ENCODE results near the gene DNAJB1. TPM values are rescaled to one million over a fixed set of nuclear protein-coding genes. Genes with fewer than 3 reads are reported as not detected.

DNAJB1 gene
- total and polyA plus RNA-seq, 4 donors = 72.2 to 171 (median 94.5) TPM

DNA sequence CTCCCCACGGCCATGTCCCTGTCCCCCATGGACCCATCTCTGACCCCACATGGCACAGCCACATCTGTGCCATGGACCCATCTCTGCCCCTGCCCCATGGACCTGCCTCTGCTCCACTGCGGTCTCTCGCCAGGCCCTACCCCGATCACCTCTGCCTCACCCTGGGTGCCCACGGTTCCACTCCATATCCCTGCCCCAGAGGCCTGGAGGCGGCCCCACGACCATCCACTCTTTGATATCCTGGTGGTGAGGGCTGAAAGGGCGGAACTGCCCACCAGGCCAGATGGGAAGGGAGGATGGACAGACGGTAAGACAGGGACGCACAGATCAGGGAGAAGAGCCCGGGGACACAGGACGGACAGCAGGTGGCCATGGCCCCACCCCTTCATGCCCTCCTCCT lies 43.4 kb downstream of the DNAJB1 start:
- no peak for ATAC-seq (ENCODE audit: insufficient read depth, low FRiP score)
- Histone ChIP-seq H3K4me1 (ENCODE audit: control insufficient read depth in 5 of 5, insufficient read depth in 5 of 5, low read length in 5 of 5) (peaks cover 0 to 78% (median 22%) of the 10 kb centered on the region in 5 donors), H3K36me3 (ENCODE audit: control insufficient read depth in 4 of 4, insufficient read depth in 4 of 4, low read length in 4 of 4) (peaks cover 3 to 35% (median 13%) of the 10 kb centered on the region in 4 donors), H3K27me3 (ENCODE audit: control insufficient read depth in 3 of 3, insufficient read depth in 3 of 3, low read length in 2 of 3) (peaks cover 0 to 9% (median 0%) of the 10 kb centered on the region in 3 donors), H3K9me3 (ENCODE audit: control insufficient read depth in 4 of 4, insufficient read depth in 3 of 4, low read length in 3 of 4) (peaks cover 0 to 2% (median 0%) of the 10 kb centered on the region in 4 donors), H3K27ac (ENCODE audit: low read depth in 1 of 2, low read length in 1 of 2) (no peak overlapping the region), H3K4me3 (no peak overlapping the region), H3K9ac (ENCODE audit: insufficient read depth in 1 of 2, low read length in 2 of 2) (no peak overlapping the region)
- no peak for DNase-seq
- 41 to 45% methylated on average over 12 of the region's 12 CpGs for WGBS, 2 donors
- TF ChIP-seq, protein P1, sequence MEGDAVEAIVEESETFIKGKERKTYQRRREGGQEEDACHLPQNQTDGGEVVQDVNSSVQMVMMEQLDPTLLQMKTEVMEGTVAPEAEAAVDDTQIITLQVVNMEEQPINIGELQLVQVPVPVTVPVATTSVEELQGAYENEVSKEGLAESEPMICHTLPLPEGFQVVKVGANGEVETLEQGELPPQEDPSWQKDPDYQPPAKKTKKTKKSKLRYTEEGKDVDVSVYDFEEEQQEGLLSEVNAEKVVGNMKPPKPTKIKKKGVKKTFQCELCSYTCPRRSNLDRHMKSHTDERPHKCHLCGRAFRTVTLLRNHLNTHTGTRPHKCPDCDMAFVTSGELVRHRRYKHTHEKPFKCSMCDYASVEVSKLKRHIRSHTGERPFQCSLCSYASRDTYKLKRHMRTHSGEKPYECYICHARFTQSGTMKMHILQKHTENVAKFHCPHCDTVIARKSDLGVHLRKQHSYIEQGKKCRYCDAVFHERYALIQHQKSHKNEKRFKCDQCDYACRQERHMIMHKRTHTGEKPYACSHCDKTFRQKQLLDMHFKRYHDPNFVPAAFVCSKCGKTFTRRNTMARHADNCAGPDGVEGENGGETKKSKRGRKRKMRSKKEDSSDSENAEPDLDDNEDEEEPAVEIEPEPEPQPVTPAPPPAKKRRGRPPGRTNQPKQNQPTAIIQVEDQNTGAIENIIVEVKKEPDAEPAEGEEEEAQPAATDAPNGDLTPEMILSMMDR (IDR thresholded peaks at IDR 0.05; ENCODE audit: control extremely low read depth, extremely low read depth) = no peak

DNA sequence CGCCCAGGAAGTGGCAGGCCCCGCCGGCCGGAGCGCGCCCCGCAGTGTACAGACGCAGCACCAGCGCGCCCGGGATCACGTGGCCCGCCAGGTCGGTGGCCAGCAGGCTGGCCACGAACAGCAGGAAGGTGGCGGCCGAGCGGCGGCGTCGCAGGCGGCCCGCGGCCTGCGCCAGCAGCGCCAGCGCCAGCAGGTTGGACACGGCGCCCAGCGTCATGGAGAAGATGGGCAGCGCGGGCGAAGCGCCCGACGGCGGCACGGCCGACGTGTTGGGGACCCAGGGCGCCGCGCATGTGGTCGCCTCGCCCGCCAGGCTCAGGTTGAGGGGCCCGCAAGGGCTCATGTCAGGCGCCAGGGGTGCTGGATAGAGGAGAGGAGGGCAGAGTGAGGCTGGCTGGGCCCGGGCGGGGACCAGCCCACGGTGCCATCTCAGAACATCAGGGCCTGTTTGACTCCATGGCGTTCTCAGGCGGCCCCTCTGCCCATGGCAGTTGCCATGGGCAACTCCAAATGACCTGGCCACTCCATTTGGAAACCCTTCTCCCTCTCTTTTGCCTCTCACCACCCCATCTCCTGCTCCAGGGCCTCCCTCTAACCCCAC lies 44.1 kb downstream of the DNAJB1 start:
- Histone ChIP-seq H3K4me1 (ENCODE audit: control insufficient read depth in 5 of 5, insufficient read depth in 5 of 5, low read length in 5 of 5) (peaks cover 0 to 71% (median 22%) of the 10 kb centered on the region in 5 donors), H3K27ac (ENCODE audit: low read depth in 1 of 2, low read length in 1 of 2) (no peak overlapping the region), H3K27me3 (ENCODE audit: control insufficient read depth in 3 of 3, insufficient read depth in 3 of 3, low read length in 2 of 3) (peaks cover 0 to 9% (median 0%) of the 10 kb centered on the region in 3 donors), H3K9ac (ENCODE audit: insufficient read depth in 1 of 2, low read length in 2 of 2) (no peak overlapping the region), H3K9me3 (ENCODE audit: control insufficient read depth in 4 of 4, insufficient read depth in 3 of 4, low read length in 3 of 4) (peaks cover 0 to 2% (median 0%) of the 10 kb centered on the region in 4 donors), H3K36me3 (ENCODE audit: control insufficient read depth in 4 of 4, insufficient read depth in 4 of 4, low read length in 4 of 4) (peaks cover 3 to 37% (median 17%) of the 10 kb centered on the region in 4 donors), H3K4me3 (no peak overlapping the region)
- 25 to 30% methylated on average over 52 to 53 of the region's 53 CpGs for WGBS, 2 donors
- ATAC-seq (ENCODE audit: insufficient read depth, low FRiP score) (no peak), DNase-seq (peak in 1 of 3 donors; percentile 40)
- TF ChIP-seq, protein P1 (IDR thresholded peaks at IDR 0.05; ENCODE audit: control extremely low read depth, extremely low read depth) = no peak

DNA sequence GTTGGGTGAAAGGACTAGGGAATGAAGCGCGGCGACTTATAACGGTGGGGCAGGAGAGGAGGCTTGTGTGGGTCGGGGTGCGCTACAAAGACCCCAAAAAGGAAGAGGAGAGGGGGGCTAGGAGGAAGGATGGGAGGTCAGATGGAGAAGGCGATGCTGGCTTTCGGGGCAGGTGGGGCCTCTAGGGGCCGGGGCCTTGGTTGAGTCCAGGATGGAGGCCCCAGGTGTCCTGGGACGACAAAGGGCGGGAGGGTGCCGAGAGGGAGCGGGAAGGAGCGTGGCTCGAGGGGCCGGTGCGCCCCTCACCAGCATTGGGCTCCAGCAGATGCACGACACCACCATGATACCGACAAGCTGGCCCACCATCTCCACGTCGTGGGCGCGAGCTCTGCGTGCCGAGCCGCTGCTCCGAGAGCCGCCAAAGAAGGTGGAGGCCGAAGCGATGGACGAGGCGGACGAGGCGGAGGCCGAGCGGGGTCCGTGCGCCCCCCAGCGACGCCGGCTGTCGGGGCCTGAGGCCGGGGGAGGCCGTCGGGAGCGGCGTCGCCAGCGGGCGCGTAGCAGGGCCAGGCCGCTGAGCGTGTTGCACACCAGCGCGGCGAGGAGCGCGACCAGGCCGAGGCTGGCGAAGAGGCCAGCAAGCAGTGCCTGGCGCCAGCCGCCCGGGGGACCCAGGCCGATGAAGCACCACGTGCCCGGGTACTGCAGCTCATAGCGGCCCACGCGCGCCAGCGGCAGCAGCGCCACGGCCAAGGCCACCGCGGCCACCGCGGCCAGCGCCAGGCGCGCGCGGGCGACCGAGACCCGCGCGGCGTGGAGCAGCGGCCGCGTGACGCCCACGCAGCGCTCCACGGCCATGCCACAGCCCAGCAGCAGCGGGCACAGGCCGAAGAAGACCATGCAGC lies 44.9 kb downstream of the DNAJB1 start:
- Histone ChIP-seq H3K27me3 (ENCODE audit: control insufficient read depth in 3 of 3, insufficient read depth in 3 of 3, low read length in 2 of 3) (peaks cover 0 to 9% (median 0%) of the 10 kb centered on the region in 3 donors), H3K4me1 (ENCODE audit: control insufficient read depth in 5 of 5, insufficient read depth in 5 of 5, low read length in 5 of 5) (peaks cover 0 to 65% (median 18%) of the 10 kb centered on the region in 5 donors), H3K36me3 (ENCODE audit: control insufficient read depth in 4 of 4, insufficient read depth in 4 of 4, low read length in 4 of 4) (peaks cover 3 to 35% (median 16%) of the 10 kb centered on the region in 4 donors), H3K4me3 (no peak overlapping the region), H3K9ac (ENCODE audit: insufficient read depth in 1 of 2, low read length in 2 of 2) (no peak overlapping the region), H3K27ac (ENCODE audit: low read depth in 1 of 2, low read length in 1 of 2) (no peak overlapping the region), H3K9me3 (ENCODE audit: control insufficient read depth in 4 of 4, insufficient read depth in 3 of 4, low read length in 3 of 4) (peaks cover 0 to 2% (median 0%) of the 10 kb centered on the region in 4 donors)
- TF ChIP-seq, protein P1 (IDR thresholded peaks at IDR 0.05; ENCODE audit: control extremely low read depth, extremely low read depth) = no peak
- peak in 1 of 3 donors; percentile 60 for DNase-seq
- ATAC-seq (ENCODE audit: insufficient read depth, low FRiP score) = no peak
- 14% methylated on average over 48 to 97 of the region's 97 CpGs for WGBS, 2 donors

Measured in lung (tissue), 12 donors.